PFSK-1 (cell line): Measurements from ENCODE around the gene USP19.

Source experiments
- POLR2AphosphoS5 ChIP-seq: IDR thresholded peaks from 2 replicates; pipeline ENCODE4 v1.6.1; 2012; ENCODE audit warnings: low read depth, mild to moderate bottlenecking, control low read depth, low read length, moderate library complexity
- REST ChIP-seq, 2 experiments: IDR thresholded peaks; 2 replicates each; pipeline versions ENCODE4 v1.6.1 to v1.8.0; 2011 to 2012; ENCODE audit warnings: low read depth in 2 of 2, low read length in 2 of 2, control low read depth in 1 of 2, inconsistent platforms in 1 of 2, mild to moderate bottlenecking in 1 of 2, moderate library complexity in 1 of 2; ENCODE audit not compliant: insufficient read depth in 1 of 2
- SIN3A ChIP-seq: IDR thresholded peaks from 2 replicates; pipeline ENCODE4 v1.6.1; 2012; ENCODE audit warnings: mild to moderate bottlenecking, low read length, moderate library complexity, borderline replicate concordance; ENCODE audit not compliant: insufficient read depth
- TAF1 ChIP-seq: IDR thresholded peaks from 2 replicates; pipeline ENCODE4 v1.6.1; 2012; ENCODE audit warnings: low read length, control low read depth, borderline replicate concordance; ENCODE audit not compliant: insufficient read depth

- TF ChIP-seq SIN3A (peak; percentile 95), POLR2AphosphoS5 (no peak; the same call in 1 of the 2 replicates), REST (IDR thresholded peaks at IDR 0.05; ENCODE audit: insufficient read depth in 1 of 2, low read depth in 2 of 2, low read length in 2 of 2) (peak in 1 of 2 experiments; percentile 58; a peak in 1 of 4 replicates), TAF1 (peak; percentile 87; the same call in 1 of the 2 replicates)
Measured at GRCh38 chr3:49093853-49094767, 26.5 kb downstream of the USP19 start, which contains the start of gene QRICH1.
